ENCODE data around the gene ACOXL.

ACOXL gene

GRCh38 chr2:110802208-110802932 lies 70.0 kb downstream of the ACOXL start:
- H3K4me3 ChIP-seq (ENCODE audit: low read depth, low read length): no peak overlapping the region
- no peak for DNase-seq (ENCODE audit: low read depth)
- TF ChIP-seq CTCF (conservative IDR thresholded peaks at IDR 0.05; ENCODE audit: low read depth, low read length): no peak

- H3K4me3 ChIP-seq (ENCODE audit: low read depth, low read length): no peak overlapping the region
- DNase-seq (ENCODE audit: low read depth): no peak
- no peak for TF ChIP-seq CTCF (conservative IDR thresholded peaks at IDR 0.05; ENCODE audit: low read depth, low read length)
Measured at GRCh38 chr2:110804433-110804832, 72.1 kb downstream of the ACOXL start.

- no peak overlapping the region for H3K4me3 ChIP-seq (ENCODE audit: low read depth, low read length)
- DNase-seq (ENCODE audit: low read depth): no peak
- TF ChIP-seq CTCF (conservative IDR thresholded peaks at IDR 0.05; ENCODE audit: low read depth, low read length): no peak
Measured at GRCh38 chr2:110804915-110805314, 72.5 kb downstream of the ACOXL start.

- TF ChIP-seq CTCF (conservative IDR thresholded peaks at IDR 0.05; ENCODE audit: low read depth, low read length): no peak
- no peak for DNase-seq (ENCODE audit: low read depth)
- no peak overlapping the region for H3K4me3 ChIP-seq (ENCODE audit: low read depth, low read length)
Measured at GRCh38 chr2:110805894-110806452, 73.6 kb downstream of the ACOXL start.

- peak; percentile 76 for DNase-seq (ENCODE audit: low read depth)
- H3K4me3 ChIP-seq (ENCODE audit: low read depth, low read length): no peak overlapping the region
- no peak for TF ChIP-seq CTCF (conservative IDR thresholded peaks at IDR 0.05; ENCODE audit: low read depth, low read length)
Measured at GRCh38 chr2:110807522-110807921, 75.1 kb downstream of the ACOXL start.

GRCh38 chr2:110810404-110810803 lies 78.0 kb downstream of the ACOXL start:
- DNase-seq (ENCODE audit: low read depth): no peak
- H3K4me3 ChIP-seq (ENCODE audit: low read depth, low read length): no peak overlapping the region

More at GRCh38 chr2:110810404-110810803, 78.0 kb downstream of the ACOXL start:
- no peak for TF ChIP-seq CTCF (conservative IDR thresholded peaks at IDR 0.05; ENCODE audit: low read depth, low read length)
